ENCODE results near the gene RNF224.
"Not testable (repeated sequence)": the region's sequence is repeated elsewhere in the genome, so short reads cannot be mapped to it uniquely, and the experiment has no call there.

RNF224 gene

GRCh38 chr9:137228506-137228967 is 1.2 kb downstream of the RNF224 start:
- DNase-seq (ENCODE audit: low read depth in 2 of 2): no peak

- no peak for DNase-seq (ENCODE audit: low read depth in 2 of 2)
These were observed 1.9 kb downstream of the RNF224 start for GRCh38 chr9:137228968-137229896.

DNA sequence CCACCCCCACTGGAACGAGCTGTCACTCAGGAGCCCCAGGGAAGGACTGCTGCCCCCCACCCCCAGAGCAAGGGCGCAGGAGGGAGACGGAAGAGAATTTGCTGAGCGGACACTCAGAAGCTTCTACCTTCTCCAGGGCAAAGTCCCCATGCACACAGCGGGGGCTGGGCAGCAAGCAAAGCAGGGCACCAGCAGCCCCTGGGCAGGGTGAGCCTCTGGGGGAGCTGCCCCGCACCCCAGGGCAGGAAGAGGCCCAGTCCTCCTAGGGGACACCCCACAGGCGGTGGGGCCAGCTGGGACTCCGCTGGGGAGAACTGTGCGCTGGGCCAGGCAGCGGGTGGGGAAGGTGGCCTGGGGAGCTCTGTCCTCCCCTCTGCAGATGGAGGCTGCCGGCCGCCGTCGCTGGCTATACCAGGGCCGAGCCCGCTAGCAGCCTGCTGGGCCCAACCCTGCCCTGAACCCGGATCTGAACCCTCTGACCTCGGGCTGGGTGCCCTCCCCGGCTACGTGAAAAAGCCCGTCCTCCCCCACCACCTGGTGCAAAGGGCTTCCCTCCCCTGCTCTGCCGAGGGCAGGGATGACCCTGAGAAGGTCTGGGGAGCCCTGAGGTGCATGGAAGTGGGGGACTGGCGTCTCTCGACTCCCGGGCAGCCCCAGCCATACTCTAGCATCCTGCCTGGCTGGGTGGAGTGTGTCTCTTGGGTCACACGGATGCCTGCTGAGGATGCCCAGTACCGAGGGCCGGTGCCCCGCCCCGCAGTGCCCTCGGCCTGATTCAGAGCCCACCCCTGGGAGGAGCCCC is 2.8 kb downstream of the RNF224 start:
- no peak for DNase-seq (ENCODE audit: low read depth in 2 of 2)

DNA sequence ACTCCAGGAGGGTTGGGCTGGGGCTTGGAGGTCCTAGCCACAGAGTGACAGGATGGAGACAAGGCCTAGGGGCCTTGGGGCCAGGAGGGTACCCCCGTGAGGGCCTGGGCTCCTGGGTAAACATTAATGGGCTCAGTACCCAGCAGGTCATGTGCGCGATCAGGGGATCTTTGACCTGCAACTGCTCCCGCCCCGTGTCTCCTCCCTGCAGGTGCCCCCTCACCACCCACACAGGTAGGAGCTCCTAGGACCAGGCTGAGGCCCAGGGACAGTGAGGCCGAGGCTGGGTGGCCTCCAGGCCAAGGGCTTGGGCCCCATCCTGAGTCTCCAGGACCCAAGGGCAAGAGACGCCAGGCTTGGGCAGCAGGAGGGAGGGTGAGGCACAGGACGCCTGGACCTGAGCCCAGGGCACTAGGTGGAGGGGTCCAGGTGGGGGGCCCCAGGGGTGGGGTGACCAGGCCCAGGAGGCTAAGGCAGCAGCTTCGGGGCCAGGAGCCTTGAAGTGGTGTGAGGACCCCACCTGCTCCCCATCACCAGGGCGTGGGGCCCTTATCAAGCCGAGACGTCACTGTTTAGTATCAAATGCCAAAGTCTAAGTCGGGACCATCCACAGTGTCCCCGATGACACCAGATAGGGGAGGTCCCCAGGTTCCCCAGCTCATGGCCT is 3.5 kb downstream of the RNF224 start, which contains the start of gene SLC34A3:
SLC34A3 (plus strand) TSS at position 197 of the 667 bp plus-strand sequence. CDS start 802 bp downstream, outside the sequence.
- no peak for DNase-seq (ENCODE audit: low read depth in 2 of 2)

DNA sequence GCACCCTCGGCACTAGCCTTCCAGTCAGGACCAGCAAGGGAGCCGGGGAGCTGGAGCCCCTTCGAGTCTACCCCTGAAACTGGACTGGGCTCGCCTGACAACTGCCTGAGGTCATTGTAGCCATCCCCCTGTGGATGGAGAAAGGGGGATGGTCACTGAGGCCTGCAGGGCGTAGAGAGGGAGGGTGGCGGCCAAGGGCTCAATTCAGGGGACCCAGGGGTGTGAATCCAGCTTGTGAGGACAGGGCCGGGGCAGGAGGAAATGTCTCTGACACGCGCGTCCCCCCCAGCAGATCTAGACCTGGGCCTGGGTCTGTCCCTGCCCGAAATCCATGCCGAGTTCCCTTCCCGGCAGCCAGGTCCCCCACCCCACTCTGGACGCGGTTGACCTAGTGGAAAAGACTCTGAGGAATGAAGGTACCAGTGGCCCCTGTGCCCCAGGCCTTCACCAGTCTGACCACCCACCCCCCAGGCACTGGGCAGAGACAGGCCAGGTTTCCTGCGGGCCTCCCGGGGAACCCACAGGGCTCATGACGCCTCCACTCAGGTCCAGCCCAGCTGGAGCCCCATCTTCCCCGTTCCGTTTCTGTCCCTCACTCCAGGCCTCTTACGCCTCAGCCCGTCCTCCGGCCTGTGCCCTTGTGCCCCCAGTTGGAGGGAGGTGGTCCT is 4.2 kb downstream of the RNF224 start:
- DNase-seq (ENCODE audit: low read depth in 2 of 2): no peak

- no peak for DNase-seq (ENCODE audit: low read depth in 2 of 2)
These were observed 4.8 kb downstream of the RNF224 start for GRCh38 chr9:137232101-137232500.

DNA sequence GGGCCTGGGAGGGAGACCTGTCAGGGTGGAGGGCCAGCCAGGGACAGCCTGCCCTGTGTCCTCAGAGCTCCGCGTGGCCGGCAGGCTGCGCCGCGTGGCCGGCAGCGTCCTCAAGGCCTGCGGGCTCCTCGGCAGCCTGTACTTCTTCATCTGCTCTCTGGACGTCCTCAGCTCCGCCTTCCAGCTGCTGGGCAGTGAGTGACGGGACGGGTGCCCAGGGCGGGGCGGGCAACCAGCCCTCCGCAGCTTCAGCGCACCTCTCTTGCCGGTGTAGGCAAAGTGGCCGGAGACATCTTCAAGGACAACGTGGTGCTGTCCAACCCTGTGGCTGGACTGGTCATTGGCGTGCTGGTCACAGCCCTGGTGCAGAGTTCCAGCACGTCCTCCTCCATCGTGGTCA is 5.2 kb downstream of the RNF224 start:
- no peak for DNase-seq (ENCODE audit: low read depth in 2 of 2)

DNA sequence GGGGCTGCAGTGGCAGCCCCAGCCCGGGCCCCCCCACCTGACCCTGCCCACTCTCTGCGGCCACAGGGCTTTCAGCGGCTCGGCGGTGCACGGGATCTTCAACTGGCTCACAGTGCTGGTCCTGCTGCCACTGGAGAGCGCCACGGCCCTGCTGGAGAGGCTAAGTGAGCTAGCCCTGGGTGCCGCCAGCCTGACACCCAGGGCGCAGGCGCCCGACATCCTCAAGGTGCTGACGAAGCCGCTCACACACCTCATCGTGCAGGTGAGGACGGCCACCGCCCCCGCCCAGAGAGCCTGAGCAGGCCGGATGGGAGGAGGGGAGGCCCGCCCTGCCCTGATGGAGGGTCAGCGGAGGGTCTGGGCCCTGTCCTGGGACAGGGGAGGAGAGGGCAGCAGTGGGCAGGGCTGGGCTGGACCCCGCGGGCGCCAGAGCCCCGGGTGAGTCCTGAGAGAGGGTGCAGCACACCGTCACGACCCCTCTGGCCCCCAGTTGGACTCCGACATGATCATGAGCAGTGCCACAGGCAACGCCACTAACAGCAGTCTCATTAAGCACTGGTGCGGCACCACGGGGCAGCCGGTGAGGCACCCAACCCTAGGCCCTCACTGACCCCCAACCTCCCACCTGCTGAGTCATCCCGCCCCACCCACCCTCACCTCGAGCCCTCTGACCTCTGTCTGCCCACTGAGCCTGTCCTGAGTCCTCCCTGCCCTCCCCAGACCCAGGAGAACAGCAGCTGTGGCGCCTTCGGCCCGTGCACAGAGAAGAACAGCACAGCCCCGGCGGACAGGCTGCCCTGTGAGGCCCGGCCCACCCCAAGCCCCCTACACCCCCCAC is 6.1 kb downstream of the RNF224 start:
- no peak for DNase-seq (ENCODE audit: low read depth in 2 of 2)

DNA sequence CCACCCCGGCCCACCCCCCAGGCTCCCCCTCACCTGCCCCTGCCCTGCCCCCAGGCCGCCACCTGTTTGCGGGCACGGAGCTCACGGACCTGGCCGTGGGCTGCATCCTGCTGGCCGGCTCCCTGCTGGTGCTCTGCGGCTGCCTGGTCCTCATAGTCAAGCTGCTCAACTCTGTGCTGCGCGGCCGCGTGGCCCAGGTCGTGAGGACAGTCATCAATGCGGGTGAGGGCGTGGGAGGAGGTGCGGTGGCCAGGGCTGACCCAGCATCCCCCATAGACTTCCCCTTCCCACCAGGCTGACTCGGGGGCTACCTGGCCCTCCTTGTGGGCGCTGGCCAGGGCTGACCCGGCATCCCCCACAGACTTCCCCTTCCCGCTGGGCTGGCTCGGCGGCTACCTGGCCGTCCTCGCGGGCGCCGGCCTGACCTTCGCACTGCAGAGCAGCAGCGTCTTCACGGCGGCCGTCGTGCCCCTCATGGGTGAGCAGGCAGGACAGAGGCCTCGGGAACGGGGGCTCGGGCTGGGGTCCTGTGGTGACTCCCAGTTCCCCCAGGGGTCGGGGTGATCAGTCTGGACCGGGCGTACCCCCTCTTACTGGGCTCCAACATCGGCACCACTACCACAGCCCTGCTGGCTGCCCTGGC is 6.9 kb downstream of the RNF224 start:
- no peak for DNase-seq (ENCODE audit: low read depth in 2 of 2)

- no peak for DNase-seq (ENCODE audit: low read depth in 2 of 2)
These were observed 7.6 kb downstream of the RNF224 start for GRCh38 chr9:137234758-137235423.

DNA sequence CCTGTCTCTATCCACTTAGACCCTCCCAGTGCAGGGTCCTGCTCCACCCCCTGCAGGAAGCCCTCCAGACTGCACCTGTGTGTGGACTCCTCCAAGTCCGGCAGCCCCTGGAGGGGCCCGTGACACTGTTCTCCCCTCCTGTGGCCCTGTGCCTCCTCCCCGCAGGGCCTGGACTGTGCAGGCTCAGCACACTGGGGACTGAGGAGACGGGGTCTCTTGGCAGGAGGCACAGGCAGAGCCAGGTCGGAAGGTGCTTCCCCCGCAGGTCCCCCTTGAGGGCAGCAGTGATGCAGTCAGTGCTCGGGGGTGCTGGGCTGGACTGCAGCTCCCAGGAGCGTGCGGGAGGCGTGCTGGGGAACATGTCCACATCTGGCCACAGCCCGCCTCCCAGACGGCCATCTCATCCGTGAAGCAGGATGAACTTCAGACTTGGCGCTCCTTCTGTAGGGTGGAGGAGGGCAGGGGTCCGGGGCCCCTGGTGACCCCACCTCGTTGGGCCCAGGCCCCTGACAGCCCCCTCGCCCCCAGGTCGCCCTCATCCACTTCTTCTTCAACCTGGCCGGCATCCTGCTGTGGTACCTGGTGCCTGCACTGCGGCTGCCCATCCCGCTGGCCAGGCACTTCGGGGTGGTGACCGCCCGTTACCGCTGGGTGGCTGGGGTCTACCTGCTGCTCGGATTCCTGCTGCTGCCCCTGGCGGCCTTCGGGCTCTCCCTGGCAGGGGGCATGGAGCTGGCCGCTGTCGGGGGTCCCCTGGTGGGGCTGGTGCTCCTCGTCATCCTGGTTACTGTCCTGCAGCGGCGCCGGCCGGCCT is 8.3 kb downstream of the RNF224 start:
- no peak for DNase-seq (ENCODE audit: low read depth in 2 of 2)

DNA sequence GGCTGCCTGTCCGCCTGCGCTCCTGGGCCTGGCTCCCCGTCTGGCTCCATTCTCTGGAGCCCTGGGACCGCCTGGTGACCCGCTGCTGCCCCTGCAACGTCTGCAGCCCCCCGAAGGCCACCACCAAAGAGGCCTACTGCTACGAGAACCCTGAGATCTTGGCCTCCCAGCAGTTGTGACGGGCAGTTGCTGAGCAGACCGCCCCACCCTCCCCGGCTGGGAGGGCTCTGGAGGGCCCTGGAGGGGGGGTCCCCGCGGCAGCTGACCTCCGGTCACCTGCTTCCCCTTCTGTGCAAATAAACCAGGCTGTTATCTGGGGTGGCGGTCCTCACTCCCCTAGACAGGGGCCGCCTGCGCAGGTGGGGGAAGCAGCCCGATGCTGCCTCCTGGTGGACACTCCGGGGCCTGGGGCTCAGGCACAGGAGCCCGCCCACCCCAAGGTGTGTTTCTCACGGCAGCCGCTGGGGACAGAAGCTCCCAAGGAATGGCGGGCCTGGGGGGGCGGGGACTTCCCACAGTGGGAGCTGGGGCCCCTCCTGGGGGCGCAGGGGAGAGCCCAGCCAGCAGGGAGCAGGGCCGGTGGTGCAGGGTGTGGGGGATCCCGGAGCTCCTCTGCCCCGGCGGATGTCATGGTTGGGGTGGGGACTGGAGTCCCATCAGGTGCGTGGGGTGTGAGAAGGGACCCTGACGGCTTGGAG is 9.1 kb downstream of the RNF224 start:
- DNase-seq (ENCODE audit: low read depth in 2 of 2): peak; percentile 78 to 81

DNA sequence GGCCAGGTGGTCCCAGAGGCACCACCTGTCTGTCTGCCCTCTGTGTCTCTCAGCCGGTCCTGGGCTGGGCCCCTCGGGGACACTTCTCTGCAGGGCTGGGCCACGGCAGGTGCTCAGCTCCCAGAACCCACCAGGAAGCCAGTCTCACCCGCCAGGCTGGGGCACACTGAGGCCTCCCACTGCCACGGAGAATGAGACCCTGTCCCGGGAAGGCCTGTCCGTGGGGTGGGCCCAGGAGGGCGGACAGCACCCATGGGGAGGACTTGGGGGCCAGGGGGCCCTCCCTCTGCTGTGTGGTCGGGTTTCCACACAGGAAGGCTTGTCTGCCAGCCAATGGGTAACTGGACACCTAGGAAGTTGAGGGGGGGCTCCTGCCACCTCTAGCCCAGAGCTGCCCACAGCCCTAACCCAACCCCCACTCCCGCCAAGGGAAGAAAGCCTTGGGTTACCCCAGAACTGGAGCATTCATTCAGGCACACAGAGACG is 9.7 kb downstream of the RNF224 start:
- no peak for DNase-seq (ENCODE audit: low read depth in 2 of 2)

DNA sequence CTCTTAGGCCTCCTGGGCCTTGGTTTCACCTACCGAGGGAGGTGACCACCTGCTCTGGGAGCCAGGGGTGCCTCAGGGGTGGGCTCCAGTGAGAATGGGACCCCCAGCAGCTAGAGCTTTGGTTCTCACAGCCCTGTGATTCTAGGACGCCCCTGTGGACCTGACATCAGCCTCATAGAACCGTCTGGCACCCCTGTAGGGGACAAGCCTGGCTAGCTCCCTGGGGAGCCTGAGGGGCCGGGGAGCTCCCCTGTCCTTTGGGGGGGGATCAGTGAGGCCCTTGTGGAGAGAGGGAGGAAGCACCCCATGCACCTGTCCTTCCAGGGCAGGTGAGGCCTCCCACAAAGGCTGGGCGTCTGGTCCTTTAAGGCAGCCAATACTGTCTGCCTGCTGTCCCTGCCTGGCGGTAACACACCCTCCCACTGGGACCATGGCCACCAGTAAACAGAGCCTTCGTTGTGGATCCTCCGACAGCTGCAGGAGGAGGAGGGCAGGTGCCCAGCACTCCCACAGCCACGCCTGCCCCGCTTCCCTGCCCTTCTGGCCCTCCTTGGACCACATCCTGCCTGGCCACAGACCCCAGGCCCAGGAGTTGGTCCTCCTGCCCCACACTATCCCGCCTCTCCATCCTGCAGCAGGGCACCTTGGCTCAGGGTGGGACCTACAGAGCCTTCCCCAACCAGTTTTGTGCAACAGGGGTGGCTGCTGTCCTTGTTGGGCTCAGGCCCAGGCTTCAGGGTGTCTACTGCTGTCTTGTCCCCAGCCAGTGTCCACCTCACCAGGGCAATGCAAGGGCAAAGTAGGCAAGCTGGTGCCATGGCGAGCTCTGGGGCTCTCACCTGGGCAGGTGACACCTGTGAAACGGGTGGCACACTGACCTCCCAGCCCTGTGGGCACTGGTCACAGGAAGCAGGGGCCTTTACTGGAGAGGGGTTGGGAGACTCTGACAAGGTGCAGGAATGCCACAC is 10.7 kb downstream of the RNF224 start:
- no peak for DNase-seq (ENCODE audit: low read depth in 2 of 2)

DNA sequence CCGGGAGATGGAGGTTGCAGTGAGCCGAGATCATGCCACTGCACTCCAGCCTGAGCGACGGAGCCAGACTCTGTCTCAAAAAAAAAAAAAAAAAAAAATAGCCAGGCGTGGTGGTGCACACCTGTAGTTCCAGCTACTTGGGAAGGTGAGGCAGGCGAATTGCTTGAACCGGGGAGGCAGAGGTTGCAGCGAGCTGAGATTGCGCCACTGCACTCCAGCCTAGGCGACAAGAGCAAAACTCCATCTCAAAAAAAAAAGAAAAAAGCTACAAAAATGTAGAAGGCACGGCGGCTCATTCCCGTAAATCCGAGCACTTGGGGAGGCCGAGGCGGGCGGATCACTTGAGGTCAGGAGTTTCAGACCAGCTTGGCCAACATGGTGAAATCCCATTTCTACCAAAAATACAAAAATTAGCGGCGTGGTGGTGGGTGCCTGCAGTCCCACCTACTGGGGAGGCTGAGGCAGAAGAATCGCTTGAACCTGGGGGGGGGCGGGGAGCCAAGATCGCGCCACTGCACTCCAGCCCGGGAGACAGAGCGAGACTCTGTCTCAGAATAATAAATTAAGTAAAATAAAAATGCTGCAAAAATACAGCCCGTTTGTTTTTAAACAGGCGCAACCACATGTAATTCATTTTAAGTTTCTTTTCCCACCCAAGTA is 12.4 kb downstream of the RNF224 start:
- DNase-seq (ENCODE audit: low read depth in 2 of 2): not testable (repeated sequence)

DNA sequence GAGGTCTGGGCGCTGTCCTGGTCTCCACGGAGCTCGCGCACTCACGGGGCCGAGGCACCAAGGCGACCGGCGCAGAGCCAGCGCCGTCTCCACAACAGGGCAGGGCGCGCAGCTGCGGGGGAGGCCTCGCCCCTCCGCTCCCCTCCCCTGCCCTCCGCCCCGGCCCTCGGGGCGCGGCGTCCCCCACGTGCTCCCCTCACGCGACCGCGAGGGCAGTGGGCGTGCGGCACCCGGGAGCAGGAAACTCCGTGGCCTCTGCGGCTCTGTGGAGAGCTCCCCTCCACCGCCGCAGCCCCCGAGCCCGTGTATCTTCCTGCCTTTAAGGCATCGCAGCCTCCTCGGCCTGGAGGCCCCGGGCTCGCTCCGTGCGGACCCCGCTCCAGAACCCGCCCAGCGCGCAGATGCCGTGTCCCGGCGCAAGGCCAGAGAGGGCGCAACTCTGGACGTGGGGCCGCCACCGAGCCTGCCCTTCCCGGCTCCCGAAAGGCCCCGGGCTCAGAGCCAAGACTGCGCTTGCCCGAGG is 13.1 kb downstream of the RNF224 start:
- DNase-seq (ENCODE audit: low read depth in 2 of 2): peak; percentile 40 to 75

Data from stimulated activated CD8-positive, alpha-beta memory T cell treated with anti-CD3 and anti-CD28 coated beads, Interleukin-7, amount 100 ng/mL, for 4 hours (primary cell).